ENCODE measurements around the gene MGLL. TPM values are rescaled to one million over a fixed set of nuclear protein-coding genes. Genes with fewer than 3 reads are reported as not detected.

Gene MGLL
- total and polyA plus RNA-seq, 9 donors, result 4.5 to 22.4 (median 13.3) TPM

DNA sequence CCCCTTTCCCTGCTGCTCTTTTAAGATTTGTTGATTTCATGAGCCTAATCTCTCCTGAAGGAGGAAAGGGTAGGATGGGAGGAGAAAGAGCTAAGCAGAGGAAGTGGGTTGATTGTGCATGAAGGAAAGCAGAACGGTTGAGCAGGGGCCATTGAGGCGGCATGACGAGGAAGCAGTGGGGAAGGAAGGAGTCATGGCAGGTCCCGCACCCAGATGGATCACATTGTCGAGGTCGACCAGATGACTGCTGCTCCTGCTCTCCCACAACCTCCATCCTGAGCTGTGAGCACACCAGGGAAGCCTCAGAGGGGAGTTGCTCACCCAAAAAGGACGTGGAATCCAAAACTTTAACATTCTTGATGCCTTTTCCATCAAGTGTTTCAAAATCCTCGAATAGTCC lies 106.8 kb downstream of the MGLL start:
- H3K9me3 ChIP-seq, result no peaks in the 10 kb centered on the region
- TF ChIP-seq POLR2A (IDR thresholded peaks at IDR 0.05) (no peak), EP300 (IDR thresholded peaks at IDR 0.05) (no peak)
- TF ChIP-seq, protein P1, sequence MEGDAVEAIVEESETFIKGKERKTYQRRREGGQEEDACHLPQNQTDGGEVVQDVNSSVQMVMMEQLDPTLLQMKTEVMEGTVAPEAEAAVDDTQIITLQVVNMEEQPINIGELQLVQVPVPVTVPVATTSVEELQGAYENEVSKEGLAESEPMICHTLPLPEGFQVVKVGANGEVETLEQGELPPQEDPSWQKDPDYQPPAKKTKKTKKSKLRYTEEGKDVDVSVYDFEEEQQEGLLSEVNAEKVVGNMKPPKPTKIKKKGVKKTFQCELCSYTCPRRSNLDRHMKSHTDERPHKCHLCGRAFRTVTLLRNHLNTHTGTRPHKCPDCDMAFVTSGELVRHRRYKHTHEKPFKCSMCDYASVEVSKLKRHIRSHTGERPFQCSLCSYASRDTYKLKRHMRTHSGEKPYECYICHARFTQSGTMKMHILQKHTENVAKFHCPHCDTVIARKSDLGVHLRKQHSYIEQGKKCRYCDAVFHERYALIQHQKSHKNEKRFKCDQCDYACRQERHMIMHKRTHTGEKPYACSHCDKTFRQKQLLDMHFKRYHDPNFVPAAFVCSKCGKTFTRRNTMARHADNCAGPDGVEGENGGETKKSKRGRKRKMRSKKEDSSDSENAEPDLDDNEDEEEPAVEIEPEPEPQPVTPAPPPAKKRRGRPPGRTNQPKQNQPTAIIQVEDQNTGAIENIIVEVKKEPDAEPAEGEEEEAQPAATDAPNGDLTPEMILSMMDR (IDR thresholded peaks at IDR 0.05), result no peak
- DNase-seq, result peak in 1 of 5 donors; percentile 4
- H3K4me1 ChIP-seq (ENCODE audit: insufficient read depth), result no peaks in the 10 kb centered on the region
- intact Hi-C loops (cut with DNase I), result no loop called here
- no peaks in the 10 kb centered on the region for H3K27me3 ChIP-seq
- 66 to 80% (median 72%) methylated on average over 8 of the region's 8 CpGs for WGBS, 3 donors
- no peak overlapping the region for H3K27ac ChIP-seq
- no peaks in the 10 kb centered on the region for H3K36me3 ChIP-seq
- no peak overlapping the region for H3K4me3 ChIP-seq

DNA sequence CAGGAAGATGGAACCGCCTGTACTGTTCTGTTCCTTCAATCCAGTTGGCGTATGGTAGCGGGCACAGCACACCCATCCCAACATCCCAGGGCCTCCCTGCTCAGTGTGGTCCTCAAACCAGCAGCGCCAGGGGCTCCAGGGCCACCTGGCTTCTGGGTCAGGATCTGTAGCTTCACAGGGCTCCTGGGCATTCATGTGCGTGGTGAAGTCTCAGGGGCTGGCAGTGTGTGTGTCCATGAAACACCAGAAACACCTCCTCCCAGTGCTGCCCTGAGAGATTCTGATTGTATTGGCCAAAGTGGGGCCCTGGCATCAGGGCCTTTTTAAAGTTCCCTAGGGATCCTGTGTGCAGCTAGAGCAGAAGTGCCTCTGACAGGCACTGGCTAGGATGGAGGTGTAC lies 107.4 kb downstream of the MGLL start:
- Histone ChIP-seq H3K36me3 (no peaks in the 10 kb centered on the region), H3K4me3 (no peak overlapping the region), H3K9me3 (no peaks in the 10 kb centered on the region), H3K27me3 (no peaks in the 10 kb centered on the region), H3K27ac (no peak overlapping the region), H3K4me1 (ENCODE audit: insufficient read depth) (no peaks in the 10 kb centered on the region)
- TF ChIP-seq POLR2A (IDR thresholded peaks at IDR 0.05), result no peak
- no peak for TF ChIP-seq EP300 (IDR thresholded peaks at IDR 0.05)
- TF ChIP-seq, protein P1 (IDR thresholded peaks at IDR 0.05), result no peak
- intact Hi-C loops (cut with DNase I), result no loop called here
- WGBS, 3 donors, result 93 to 97% (median 94%) methylated on average over 5 of the region's 5 CpGs
- DNase-seq, result peak in 1 of 5 donors; percentile 1

DNA sequence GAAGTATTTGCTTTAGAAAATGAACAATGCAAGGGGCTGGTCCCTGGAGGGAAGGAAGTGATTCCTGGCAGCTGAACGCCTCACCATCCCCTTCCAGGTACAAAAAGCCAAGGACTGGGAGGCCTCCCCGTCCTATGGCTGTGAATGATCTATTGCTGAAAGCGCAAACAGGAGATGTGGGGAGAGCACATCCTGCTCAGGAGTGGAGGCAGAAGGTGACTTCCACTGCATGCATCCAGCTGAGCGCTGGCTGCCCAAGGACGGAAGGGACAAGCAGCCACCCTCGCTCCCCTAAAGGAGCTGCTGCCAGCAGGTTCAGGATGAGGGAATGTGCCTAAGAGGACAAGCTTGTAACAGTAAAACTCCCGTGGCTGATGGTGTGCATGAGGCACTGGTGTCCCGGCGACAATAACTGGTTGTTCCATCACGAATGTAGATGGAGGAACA lies 108.2 kb downstream of the MGLL start:
- intact Hi-C loops (cut with DNase I), result no loop called here
- no peak for TF ChIP-seq POLR2A (IDR thresholded peaks at IDR 0.05)
- TF ChIP-seq, protein P1 (IDR thresholded peaks at IDR 0.05), result no peak
- TF ChIP-seq EP300 (IDR thresholded peaks at IDR 0.05), result no peak
- DNase-seq, result peak in 1 of 5 donors; percentile 7
- Histone ChIP-seq H3K36me3 (no peaks in the 10 kb centered on the region), H3K4me3 (no peak overlapping the region), H3K9me3 (no peaks in the 10 kb centered on the region), H3K4me1 (ENCODE audit: insufficient read depth) (no peaks in the 10 kb centered on the region), H3K27ac (no peak overlapping the region), H3K27me3 (no peaks in the 10 kb centered on the region)
- WGBS, 3 donors, result 66 to 77% (median 74%) methylated on average over 10 of the region's 10 CpGs

DNA sequence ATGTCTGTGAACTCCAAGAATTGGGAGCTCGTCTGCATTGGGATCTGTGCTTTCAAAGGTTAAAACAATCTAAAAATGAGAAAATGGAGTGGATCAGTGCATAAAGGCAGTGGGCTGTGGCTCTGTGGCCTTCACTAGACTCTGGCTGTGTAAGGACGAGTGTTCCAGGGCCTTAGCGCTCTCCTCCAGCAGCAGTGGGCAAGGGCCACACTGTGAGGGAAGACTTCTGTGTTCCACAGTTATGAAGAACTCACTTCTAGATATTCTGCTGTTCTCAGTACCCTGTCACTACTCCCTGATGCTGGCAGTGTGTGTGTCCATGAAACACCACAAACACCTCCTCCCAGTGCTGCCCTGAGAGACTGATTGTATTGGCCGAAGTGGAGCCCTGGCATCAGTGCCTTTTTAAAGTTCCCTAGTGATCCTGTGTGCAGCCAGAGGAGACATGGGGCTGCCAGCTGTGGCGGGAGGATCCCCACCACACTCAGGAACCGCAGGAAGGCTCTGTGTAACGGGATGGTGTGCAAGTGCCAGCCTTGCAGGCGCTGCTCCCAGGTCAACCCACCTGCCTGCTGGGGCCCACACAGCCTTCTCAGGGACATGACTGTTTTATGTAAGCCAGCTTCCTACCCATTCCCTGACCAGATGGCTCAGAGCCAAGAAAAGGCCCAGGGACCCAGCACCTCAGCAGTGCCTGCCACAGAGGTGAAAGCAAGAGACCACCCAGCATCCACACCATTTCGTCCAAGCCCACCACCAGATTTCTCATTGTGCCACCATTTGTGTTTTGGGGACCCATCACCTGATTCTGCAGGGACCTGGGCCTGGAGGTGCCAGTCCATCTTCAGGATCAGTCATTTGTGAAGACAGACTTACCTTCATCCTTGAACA lies 109.2 kb downstream of the MGLL start:
- H3K27me3 ChIP-seq, result no peaks in the 10 kb centered on the region
- no peak for TF ChIP-seq EP300 (IDR thresholded peaks at IDR 0.05)
- TF ChIP-seq, protein P1 (IDR thresholded peaks at IDR 0.05), result no peak
- no peak for TF ChIP-seq POLR2A (IDR thresholded peaks at IDR 0.05)
- no peak overlapping the region for H3K27ac ChIP-seq
- no peak overlapping the region for H3K4me3 ChIP-seq
- no peaks in the 10 kb centered on the region for H3K9me3 ChIP-seq
- H3K4me1 ChIP-seq (ENCODE audit: insufficient read depth), result no peaks in the 10 kb centered on the region
- WGBS, 3 donors, result 82 to 90% (median 87%) methylated on average over 9 of the region's 9 CpGs
- DNase-seq, result peak in 1 of 5 donors; percentile 10
- intact Hi-C loops (cut with DNase I), result no loop called here
- H3K36me3 ChIP-seq, result no peaks in the 10 kb centered on the region

Data from ovary (tissue), 9 donors.